Upper lobe of right lung (tissue), 1 donor: Measurements from ENCODE around the gene DZIP3. TPM values are rescaled to one million over a fixed set of nuclear protein-coding genes. Genes with fewer than 3 reads are reported as not detected.

ENCODE experiments used
- ATAC-seq: fragments of 200-7000 bp; cut with Tn5 transposase; one replicate; pipeline ENCODE4 v1.9.1; 2020; ENCODE audit warnings: mild to moderate bottlenecking, moderate library complexity
- DNase-seq: peaks from one replicate; pipeline ENCODE4 v3.0.0-alpha.2; 2020
- H3K27ac ChIP-seq: fragments of 200-600 bp; one replicate; pipeline ENCODE4 v1.8.0; 2022
- H3K27me3 ChIP-seq: fragments of 200-600 bp; one replicate; pipeline ENCODE4 v1.8.0; 2022; ENCODE audit warnings: mild to moderate bottlenecking
- H3K36me3 ChIP-seq: fragments of 200-600 bp; one replicate; pipeline ENCODE4 v1.8.0; 2022
- H3K4me1 ChIP-seq: fragments of 200-600 bp; one replicate; pipeline ENCODE4 v1.8.0; 2022
- H3K4me3 ChIP-seq: fragments of 200-600 bp; one replicate; pipeline ENCODE4 v1.8.0; 2022; ENCODE audit warnings: mild to moderate bottlenecking
- H3K9me3 ChIP-seq: fragments of 200-600 bp; one replicate; pipeline ENCODE4 v1.8.0; 2022
- CTCF ChIP-seq: fragments of 200-600 bp; IDR thresholded peaks from one replicate; pipeline ENCODE4 v1.8.0; 2022; ENCODE audit warnings: antibody characterized with exemption
- intact Hi-C: fragments of 100-400 bp; cut with DNase I; formaldehyde crosslinking; loops from one replicate; pipeline ENCODE4 v1.11.0; 2022
- total RNA-seq: library from RNA; stranded (reverse); fragmentation: NEBNext Ultra II Directional; extraction: Animal tissue kit (Norgen Biotek cat#: 25700); gene quantifications from one replicate; pipeline ENCODE4 v1.2.1, GENCODE V29; 2021
- donor health status: DM: no; HTN: yes; CAD: no; lungs with severe emphysema.

DZIP3 gene
- total RNA-seq, 1 donor from 2014 or later, result 8.9 TPM

GRCh38 chr3:108589998-108590323 is 439 bp downstream of the DZIP3 start:
- intact Hi-C loops, result no loop called here
- Histone ChIP-seq H3K4me3 (peak overlapping the region; percentile 73), H3K36me3 (no peaks in the 10 kb centered on the region), H3K4me1 (peaks cover 11% of the 10 kb centered on the region), H3K27ac (peak overlapping the region; percentile 93), H3K27me3 (no peaks in the 10 kb centered on the region), H3K9me3 (no peaks in the 10 kb centered on the region)
- no peak for TF ChIP-seq CTCF
- ATAC-seq (no peak), DNase-seq (no peak)

DNA sequence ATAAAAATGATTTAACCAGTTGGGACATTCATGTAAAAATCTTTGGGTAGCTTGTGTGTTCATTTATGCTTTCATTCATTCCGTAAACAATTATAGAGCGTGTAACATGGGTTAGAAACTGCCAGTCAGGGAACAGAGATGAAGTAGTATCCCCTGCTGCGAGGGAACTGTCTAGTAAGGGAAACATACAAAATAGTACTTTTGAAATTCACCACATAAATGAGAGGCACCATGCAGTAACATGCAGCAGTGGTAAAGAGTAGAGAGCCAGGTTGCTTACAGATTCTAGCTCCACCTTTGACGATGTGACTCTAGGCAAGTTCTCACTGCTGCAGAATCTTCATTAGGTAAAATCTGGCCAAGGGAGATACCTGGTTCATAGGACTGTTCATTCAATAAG is 938 bp downstream of the DZIP3 start:
- ATAC-seq, result no peak
- peak overlapping the region; percentile 73 for H3K4me3 ChIP-seq
- peaks cover 11% of the 10 kb centered on the region for H3K4me1 ChIP-seq
- intact Hi-C loops, result no loop called here
- H3K9me3 ChIP-seq, result no peaks in the 10 kb centered on the region
- DNase-seq, result no peak
- H3K27me3 ChIP-seq, result no peaks in the 10 kb centered on the region
- no peak for TF ChIP-seq CTCF
- H3K36me3 ChIP-seq, result no peaks in the 10 kb centered on the region
- H3K27ac ChIP-seq, result no peak overlapping the region

DNA sequence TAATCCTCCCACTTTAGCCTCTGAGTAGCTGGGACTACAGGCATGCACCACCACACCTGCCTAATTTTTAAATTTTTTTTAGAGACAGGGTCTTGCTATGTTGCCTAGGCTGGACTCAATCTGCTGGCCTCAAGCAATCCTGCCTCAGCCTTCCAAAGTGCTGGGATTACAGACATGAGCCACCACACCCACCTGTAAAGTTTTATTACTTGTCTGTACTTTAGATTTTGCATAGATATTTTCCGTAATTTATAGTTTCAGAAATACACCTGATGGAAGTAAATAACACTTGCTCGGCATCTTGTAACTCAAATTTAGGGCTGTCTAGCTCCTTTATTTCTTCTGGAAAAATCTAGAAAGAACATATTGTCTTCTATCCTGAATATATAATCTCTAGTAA is 5.8 kb downstream of the DZIP3 start:
- no peak for ATAC-seq
- intact Hi-C loops, result no loop called here
- no peak for TF ChIP-seq CTCF

DNA sequence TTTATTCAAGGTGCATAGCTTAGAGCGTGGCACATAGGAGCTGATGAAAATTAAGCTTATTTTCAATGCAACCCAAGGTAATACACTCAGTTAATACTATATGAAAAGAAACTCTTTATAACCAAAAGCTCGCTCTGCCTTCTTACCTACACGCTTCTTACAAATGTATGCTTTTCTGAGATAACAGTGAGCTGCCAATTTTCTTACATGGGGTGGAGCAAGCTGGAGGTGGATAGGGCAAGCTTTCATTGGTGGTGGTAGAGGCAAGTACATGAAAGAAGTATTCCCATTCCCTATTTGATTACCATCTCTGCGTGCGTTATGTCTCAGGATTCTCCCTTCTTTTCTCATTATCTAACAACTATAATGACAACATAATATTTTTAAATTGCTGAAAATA is 8.9 kb downstream of the DZIP3 start:
- no peak for TF ChIP-seq CTCF
- Histone ChIP-seq H3K4me1 (no peaks in the 10 kb centered on the region), H3K4me3 (no peak overlapping the region), H3K9me3 (no peaks in the 10 kb centered on the region), H3K27me3 (no peaks in the 10 kb centered on the region), H3K36me3 (no peaks in the 10 kb centered on the region), H3K27ac (no peak overlapping the region)
- intact Hi-C loops, result no loop called here
- ATAC-seq (no peak), DNase-seq (no peak)

More for the DNA sequence above, 5.8 kb downstream of the DZIP3 start:
- Histone ChIP-seq H3K4me1 (peaks cover 6% of the 10 kb centered on the region), H3K27me3 (no peaks in the 10 kb centered on the region), H3K9me3 (no peaks in the 10 kb centered on the region), H3K36me3 (no peaks in the 10 kb centered on the region), H3K4me3 (no peak overlapping the region), H3K27ac (no peak overlapping the region)
- no peak for DNase-seq

GRCh38 chr3:108599677-108600409 is 10.3 kb downstream of the DZIP3 start:
- TF ChIP-seq CTCF, result no peak
- DNase-seq (no peak), ATAC-seq (no peak)

More at GRCh38 chr3:108599677-108600409, 10.3 kb downstream of the DZIP3 start:
- intact Hi-C loops, result no loop called here
- Histone ChIP-seq H3K36me3 (no peaks in the 10 kb centered on the region), H3K27me3 (no peaks in the 10 kb centered on the region), H3K27ac (no peak overlapping the region), H3K4me3 (no peak overlapping the region), H3K9me3 (no peaks in the 10 kb centered on the region), H3K4me1 (no peaks in the 10 kb centered on the region)
